ENCODE measurements around the gene DGCR8. TPM values are rescaled to one million over a fixed set of nuclear protein-coding genes. Genes with fewer than 3 reads are reported as not detected.
A peak's percentile ranks its signal among the peaks of the same experiment; 100 is the strongest.

Gene DGCR8
- total RNA-seq, 2 experiments from 2014 or later = 29.8 to 36.5 TPM

DNA sequence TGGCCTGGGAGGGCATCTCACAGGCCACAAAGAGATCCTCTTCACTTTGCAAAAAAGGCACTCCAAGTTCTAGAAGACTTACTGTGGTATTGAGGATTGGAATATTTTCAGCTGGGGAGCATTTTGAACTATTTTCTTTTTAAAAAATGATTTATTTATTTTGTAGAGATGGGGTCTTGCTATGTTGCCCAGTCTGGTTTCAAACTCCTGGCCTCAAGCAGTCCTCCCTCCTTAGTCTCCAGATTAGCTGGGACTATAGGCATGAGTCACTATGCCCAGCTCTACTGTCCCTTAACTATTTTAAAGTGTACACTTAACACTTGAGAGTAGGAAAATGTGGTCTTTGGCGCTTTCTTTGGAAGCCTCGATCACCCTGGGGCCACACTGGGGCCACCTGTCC, 24.9 kb upstream of the DGCR8 start:
- Mint-ChIP-seq H3K4me3 (no peak overlapping the region), H3K27me3 (ENCODE audit: low read depth) (no peaks in the 10 kb centered on the region), H3K9me3 (no peaks in the 10 kb centered on the region), H3K4me1 (ENCODE audit: low read depth) (no peaks in the 10 kb centered on the region), H3K36me3 (ENCODE audit: low read depth) (peaks cover 7% of the 10 kb centered on the region), H3K27ac (no peak overlapping the region)
- CTCF ChIA-PET = interaction anchor here (0.8 kb wide), 1 partner anchor 11 kb away, joined by 3 read pairs; no protein-coding TSS in a partner anchor
- no peak for DNase-seq
- intact Hi-C loops (cut with micrococcal nuclease) = no loop called here

DNA sequence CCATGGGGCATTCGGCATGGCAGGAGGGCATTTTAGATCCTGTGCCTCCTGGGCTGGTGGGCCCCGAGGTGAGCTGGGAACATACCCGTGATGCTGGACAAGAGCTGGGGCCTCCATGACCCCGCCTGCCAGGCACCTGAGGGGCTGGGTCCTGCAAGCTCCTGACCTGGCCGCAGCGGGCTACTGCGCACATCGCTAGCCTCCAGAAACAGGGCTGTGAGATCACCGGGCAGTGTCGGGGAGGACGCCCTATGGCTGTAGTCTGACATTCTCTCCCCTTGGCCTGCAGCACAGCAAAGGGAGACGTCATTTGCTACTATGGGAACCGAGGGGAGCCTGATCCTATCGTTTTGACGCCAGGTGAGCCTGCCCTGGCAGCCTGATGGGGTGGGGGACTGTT, 24.4 kb upstream of the DGCR8 start:
- intact Hi-C loops (cut with micrococcal nuclease) = no loop called here
- Mint-ChIP-seq H3K27ac (no peak overlapping the region), H3K9me3 (no peaks in the 10 kb centered on the region), H3K4me1 (ENCODE audit: low read depth) (no peaks in the 10 kb centered on the region), H3K27me3 (ENCODE audit: low read depth) (no peaks in the 10 kb centered on the region), H3K4me3 (no peak overlapping the region), H3K36me3 (ENCODE audit: low read depth) (peaks cover 9% of the 10 kb centered on the region)
- DNase-seq = no peak
- CTCF ChIA-PET = interaction anchor here (0.8 kb wide), 1 partner anchor 11 kb away, joined by 3 read pairs; no protein-coding TSS in a partner anchor

DNA sequence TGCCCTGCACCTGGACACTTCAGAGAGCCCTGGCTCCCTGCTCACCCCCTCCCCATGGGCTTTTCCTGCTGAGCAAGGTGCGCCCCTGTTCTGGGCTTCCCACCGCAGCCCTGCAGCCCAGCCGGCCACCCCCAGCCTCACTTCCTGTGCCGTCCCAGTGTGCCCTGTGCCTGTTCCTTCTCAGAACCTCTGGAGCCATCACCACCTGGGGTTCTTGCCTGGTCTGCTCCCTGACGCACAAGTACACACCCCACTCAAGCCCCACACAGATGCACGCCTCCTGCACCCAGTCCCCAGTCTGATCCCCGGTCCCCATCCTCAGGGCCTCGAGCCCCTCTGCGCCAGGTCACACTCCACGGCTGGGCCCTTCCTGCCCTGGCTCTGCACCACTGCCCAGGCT, 23.9 kb upstream of the DGCR8 start:
- Mint-ChIP-seq H3K36me3 (ENCODE audit: low read depth) (peaks cover 9% of the 10 kb centered on the region), H3K27ac (no peak overlapping the region), H3K4me1 (ENCODE audit: low read depth) (no peaks in the 10 kb centered on the region), H3K9me3 (no peaks in the 10 kb centered on the region), H3K27me3 (ENCODE audit: low read depth) (no peaks in the 10 kb centered on the region), H3K4me3 (no peak overlapping the region)
- intact Hi-C loops (cut with micrococcal nuclease) = no loop called here
- no peak for DNase-seq
- CTCF ChIA-PET = no interaction called here

DNA sequence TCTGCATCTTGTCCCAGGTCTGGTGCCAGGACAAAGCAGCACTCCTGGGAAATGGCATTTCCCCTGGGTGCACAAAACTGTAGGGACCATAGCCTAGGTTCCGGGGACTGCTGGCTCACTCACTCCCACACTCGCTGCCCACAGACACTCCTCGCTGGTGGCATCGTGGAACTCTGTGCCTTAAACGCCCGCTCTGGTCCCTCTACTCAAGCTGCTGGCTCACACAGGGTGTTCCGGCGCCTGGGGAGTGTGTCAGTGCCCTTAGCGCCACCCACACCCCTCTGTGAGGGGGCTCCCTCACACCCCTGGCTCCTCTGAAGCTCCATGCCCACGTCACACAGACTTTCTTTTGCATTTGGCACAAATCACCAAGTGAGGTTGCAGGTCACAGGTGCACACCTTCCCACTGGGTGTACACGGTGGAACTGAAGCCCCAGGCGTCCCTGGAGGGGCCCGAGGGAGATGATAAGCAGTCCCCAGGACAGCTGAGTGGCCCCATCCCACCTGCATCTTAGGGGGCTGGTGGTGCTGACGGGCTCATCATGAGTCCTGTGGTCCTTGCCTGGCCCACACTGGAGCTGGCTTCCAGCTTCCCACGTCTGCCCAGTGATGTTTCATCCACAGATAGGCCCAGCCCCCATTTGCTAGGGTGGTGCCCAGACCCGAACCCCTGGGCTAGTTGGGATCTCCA, 23.2 kb upstream of the DGCR8 start:
- no peak overlapping the region for H3K4me3 Mint-ChIP-seq
- H3K27ac Mint-ChIP-seq = no peak overlapping the region
- intact Hi-C loops (cut with micrococcal nuclease) = no loop called here
- CTCF ChIA-PET = no interaction called here
- DNase-seq = no peak
- no peaks in the 10 kb centered on the region for H3K4me1 Mint-ChIP-seq (ENCODE audit: low read depth)
- H3K36me3 Mint-ChIP-seq (ENCODE audit: low read depth) = peaks cover 9% of the 10 kb centered on the region
- no peaks in the 10 kb centered on the region for H3K9me3 Mint-ChIP-seq
- H3K27me3 Mint-ChIP-seq (ENCODE audit: low read depth) = no peaks in the 10 kb centered on the region

DNA sequence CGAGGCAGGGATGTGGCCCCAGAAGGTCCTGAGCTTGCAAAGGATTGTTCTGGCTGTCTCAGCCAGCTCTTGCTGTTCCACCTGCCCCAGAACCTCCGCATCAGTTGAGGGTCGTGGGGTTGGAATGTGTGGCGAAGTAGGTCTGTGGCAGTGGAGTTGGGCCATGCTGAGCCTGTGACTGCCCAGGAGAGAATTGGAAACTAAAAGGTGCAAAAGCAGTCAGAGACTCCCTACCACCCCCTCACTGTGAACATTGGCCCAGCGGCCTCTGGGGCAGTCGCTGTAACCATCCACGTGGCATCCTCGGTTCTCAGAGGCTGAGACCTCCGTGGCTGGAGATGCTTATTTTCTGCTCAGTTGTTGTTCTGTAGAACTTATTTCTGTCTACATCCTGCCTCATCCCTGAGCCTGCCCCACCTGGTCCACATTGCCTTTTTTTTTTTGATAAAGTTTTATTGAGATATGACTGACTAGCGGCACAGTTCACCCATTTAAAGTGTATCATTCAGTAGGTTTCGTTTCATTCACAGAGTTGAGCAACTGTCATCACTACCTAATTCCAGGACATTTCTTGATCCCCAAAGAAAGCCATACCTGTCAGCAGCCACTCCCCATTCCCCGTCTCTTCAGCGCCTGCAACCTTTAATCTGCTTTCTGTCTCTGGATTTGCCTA, 22.3 kb upstream of the DGCR8 start:
- intact Hi-C loops (cut with micrococcal nuclease) = no loop called here
- Mint-ChIP-seq H3K27me3 (ENCODE audit: low read depth) (no peaks in the 10 kb centered on the region), H3K4me1 (ENCODE audit: low read depth) (no peaks in the 10 kb centered on the region), H3K27ac (no peak overlapping the region), H3K4me3 (no peak overlapping the region), H3K36me3 (ENCODE audit: low read depth) (peaks cover 6% of the 10 kb centered on the region), H3K9me3 (no peaks in the 10 kb centered on the region)
- CTCF ChIA-PET = no interaction called here
- no peak for DNase-seq

DNA sequence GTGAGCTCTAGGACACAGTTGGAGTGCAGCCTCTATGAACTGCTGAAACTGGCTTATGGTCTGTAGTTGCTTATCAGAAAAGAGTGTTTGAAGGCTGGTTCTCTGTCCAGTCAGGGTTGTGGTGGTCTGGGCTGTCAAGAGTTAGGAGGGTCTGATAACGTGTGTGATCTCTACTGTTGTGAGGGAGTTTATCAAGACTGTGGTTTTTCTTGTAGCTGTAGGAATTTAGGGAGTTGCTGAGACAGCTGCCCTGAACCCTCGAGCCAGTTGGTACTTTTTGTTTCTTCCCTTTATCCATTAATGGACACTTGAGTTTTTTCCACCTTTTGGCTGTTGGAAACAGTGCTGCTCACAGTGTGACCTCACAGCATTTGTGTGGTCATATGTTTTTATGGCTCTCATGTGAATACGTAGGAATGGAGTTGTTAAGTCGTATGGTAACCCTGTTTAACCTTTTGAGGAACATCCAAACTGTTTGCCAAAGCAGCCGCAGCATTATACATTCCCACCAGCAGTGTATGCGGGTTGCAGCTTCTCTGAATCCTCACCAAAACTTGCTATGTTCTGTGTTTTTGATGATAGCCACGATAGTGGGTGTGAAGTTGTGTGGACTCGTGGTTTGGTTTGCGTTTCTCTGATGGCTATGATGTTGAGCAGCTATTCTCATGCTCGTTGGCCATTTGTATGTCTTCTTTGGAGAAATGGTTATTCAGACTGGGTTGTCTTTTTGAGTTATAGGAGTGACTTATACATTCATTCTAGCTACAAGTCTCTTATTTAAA, 20.9 kb upstream of the DGCR8 start:
- Mint-ChIP-seq H3K9me3 (no peaks in the 10 kb centered on the region), H3K36me3 (ENCODE audit: low read depth) (peaks cover 3% of the 10 kb centered on the region), H3K27ac (no peak overlapping the region)

DNA sequence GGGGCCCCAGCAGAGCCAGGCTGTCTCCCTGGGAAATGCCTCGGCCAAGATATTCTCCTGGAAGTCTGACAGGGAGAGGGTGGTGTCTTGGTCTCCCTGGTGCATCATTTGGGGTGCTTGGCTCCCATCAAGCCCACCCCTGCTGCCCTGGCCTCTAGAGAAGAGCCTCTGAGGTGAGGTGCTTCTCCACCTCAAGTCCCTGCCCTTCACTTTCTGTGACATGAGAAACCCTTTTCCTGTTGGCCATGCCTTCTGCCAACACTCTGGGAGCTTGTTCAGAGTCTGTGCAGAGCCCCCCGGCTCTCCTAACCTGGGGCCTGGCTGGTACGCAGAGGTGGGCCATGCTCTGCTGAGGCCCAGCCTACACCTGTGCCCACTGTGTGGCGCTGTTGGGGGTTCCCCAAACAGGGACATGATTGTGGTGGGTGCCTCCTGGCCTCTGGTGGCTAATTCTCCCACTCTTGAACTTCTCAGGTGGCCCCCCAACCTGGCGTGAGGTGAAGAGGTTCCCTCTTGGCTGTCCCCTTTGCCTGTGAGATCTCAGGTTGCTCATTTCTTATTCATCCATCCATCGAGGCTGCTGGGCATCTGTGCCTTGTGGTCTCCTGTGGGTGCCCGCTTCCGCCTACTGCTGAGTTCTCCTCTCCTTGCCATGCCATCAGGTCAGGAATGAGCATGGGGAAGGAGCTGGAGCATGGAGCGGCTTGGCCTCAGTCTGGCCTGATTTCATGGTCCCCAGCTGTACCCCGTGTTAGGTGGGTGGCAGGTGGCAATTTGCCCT, 19.2 kb upstream of the DGCR8 start:
- CTCF ChIA-PET = interaction anchor here (1.2 kb wide), 1 partner anchor 68 kb away, joined by 3 read pairs; no protein-coding TSS in a partner anchor
- Mint-ChIP-seq H3K27ac (no peak overlapping the region), H3K36me3 (ENCODE audit: low read depth) (peaks cover 2% of the 10 kb centered on the region), H3K27me3 (ENCODE audit: low read depth) (no peaks in the 10 kb centered on the region), H3K9me3 (no peaks in the 10 kb centered on the region), H3K4me1 (ENCODE audit: low read depth) (no peaks in the 10 kb centered on the region), H3K4me3 (no peak overlapping the region)
- intact Hi-C loops (cut with micrococcal nuclease) = no loop called here
- no peak for DNase-seq

More for the DNA sequence above, 20.9 kb upstream of the DGCR8 start:
- no peak overlapping the region for H3K4me3 Mint-ChIP-seq
- CTCF ChIA-PET = interaction anchor here (0.6 to 0.7 kb wide), 4 partner anchors 17 to 785 kb away, joined by 3 to 5 read pairs (median 3); no protein-coding TSS in a partner anchor
- intact Hi-C loops (cut with micrococcal nuclease) = no loop called here
- no peaks in the 10 kb centered on the region for H3K27me3 Mint-ChIP-seq (ENCODE audit: low read depth)
- H3K4me1 Mint-ChIP-seq (ENCODE audit: low read depth) = no peaks in the 10 kb centered on the region
- no peak for DNase-seq

DNA sequence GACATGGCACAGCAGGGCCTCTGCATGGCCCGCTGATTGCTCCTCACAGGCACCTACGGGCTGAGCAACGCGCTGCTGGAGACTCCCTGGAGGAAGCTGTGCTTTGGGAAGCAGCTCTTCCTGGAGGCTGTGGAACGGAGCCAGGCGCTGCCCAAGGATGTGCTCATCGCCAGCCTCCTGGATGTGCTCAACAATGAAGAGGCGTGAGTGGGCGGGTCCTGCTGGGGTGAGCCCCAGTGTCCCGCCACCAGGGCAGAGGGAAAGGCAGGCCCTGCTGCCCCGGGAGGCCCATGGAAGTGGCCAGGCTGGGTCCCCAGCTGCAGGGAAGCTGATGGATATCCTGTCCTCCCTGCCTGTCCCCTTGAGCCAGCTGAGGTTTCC, 18.6 kb upstream of the DGCR8 start:
- CTCF ChIA-PET = interaction anchor here (1.2 kb wide), 1 partner anchor 68 kb away, joined by 3 read pairs; no protein-coding TSS in a partner anchor
- Mint-ChIP-seq H3K27me3 (ENCODE audit: low read depth) (no peaks in the 10 kb centered on the region), H3K4me3 (no peak overlapping the region), H3K4me1 (ENCODE audit: low read depth) (no peaks in the 10 kb centered on the region), H3K36me3 (ENCODE audit: low read depth) (peaks cover 2% of the 10 kb centered on the region), H3K27ac (no peak overlapping the region), H3K9me3 (no peaks in the 10 kb centered on the region)
- no peak for DNase-seq
- intact Hi-C loops (cut with micrococcal nuclease) = no loop called here

DNA sequence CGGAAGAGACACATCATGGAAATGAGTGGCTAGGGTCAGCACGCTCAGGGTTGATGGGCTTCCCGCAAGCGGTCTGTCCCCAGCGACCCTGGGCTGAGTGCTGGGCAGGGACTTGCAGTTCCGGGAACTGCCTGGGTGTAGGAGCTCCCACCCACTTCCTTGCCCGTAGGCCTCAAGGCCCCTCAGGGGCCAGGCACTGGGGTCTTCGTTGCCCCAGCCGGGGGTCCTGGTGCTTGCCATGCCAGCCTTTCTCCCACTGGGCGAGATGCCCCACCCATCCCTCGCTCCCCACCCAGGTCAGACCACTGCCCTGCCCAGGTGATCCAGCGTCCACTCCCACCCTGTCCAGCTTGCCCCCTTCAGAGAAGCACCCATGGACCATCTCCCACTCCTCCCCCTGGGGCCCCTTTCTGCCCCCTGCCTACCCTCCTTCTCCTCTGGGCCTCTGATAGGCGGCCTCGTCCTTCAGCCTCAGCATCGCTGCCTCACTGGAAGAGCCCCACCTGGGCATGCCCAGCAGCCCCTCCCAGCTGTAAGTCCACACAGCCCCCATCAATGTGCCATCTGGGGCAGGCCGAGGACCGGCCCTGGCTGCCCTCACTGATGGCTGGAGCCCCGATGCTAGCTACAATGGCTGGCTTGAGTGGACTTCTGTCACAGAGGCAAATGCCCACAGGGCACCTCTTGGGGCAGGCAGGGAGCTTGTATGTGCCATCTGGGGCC, 17.8 kb upstream of the DGCR8 start:
- CTCF ChIA-PET = no interaction called here
- H3K36me3 Mint-ChIP-seq (ENCODE audit: low read depth) = peaks cover 2% of the 10 kb centered on the region
- no peaks in the 10 kb centered on the region for H3K4me1 Mint-ChIP-seq (ENCODE audit: low read depth)
- no peaks in the 10 kb centered on the region for H3K9me3 Mint-ChIP-seq
- no peak for DNase-seq
- no peak overlapping the region for H3K27ac Mint-ChIP-seq
- intact Hi-C loops (cut with micrococcal nuclease) = no loop called here
- no peak overlapping the region for H3K4me3 Mint-ChIP-seq
- no peaks in the 10 kb centered on the region for H3K27me3 Mint-ChIP-seq (ENCODE audit: low read depth)

DNA sequence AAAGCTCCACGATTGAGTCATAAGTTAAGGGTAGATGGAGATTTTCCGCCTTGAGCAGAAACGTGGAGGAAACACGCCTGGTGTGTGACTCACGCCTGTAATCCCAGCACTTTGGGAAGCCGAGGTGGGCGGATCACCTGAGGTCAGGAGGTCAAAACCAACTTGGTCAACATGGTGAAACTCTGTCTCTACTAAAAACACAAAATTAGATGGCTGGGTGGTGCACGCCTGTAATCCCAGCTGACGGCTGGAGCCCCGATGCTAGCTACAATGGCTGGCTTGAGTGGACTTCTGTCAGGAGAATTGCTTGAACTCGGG, 17.3 kb upstream of the DGCR8 start:
- Mint-ChIP-seq H3K27me3 (ENCODE audit: low read depth) (no peaks in the 10 kb centered on the region), H3K4me3 (no peak overlapping the region), H3K4me1 (ENCODE audit: low read depth) (no peaks in the 10 kb centered on the region), H3K27ac (peak overlapping the region; percentile 26), H3K36me3 (ENCODE audit: low read depth) (peaks cover 2% of the 10 kb centered on the region), H3K9me3 (no peaks in the 10 kb centered on the region)
- intact Hi-C loops (cut with micrococcal nuclease) = no loop called here
- DNase-seq = no peak
- CTCF ChIA-PET = no interaction called here

DNA sequence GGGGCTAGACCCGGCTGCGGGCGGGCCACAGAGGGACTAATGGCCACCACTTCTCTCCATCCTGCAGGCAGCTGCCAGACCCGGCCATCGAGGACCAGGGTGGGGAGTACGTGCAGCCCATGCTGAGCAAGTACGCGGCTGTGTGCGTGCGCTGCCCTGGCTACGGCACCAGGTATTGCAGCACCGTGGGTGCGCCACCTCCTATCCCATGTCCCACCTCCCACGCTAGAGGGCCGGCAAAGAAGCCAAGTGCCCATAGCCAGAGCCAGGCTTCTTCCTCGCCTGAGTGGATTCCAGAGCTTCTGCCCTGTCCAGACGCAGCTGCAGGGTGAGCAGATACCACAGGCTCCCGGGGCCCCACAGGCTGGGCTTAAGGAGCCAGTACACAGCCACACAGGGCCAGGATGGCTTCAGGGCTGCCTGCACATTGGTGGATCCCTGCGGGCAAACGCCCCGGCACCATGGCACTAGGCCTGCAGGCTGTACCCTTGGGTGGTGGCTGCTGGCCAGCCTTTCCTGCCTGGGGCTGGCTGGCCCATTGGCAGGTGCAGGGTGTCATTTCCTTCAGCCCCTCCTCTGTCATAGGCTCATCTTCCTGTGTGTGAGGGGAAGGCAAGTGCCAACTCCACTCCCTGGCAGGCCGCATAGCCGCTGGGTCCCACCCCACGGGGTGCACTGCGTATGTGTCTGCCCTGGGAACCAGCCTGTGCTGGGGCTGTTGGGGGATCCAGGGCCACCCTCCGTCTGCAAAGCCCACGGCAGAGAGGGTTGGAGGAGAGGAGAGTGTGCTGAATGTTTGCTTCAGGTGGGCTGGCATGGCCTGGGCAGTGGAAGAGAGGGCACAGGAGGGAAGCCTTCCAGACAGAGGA, 16.5 kb upstream of the DGCR8 start:
- Mint-ChIP-seq H3K4me1 (ENCODE audit: low read depth) (no peaks in the 10 kb centered on the region), H3K36me3 (ENCODE audit: low read depth) (peaks cover 2% of the 10 kb centered on the region), H3K27ac (no peak overlapping the region), H3K4me3 (no peak overlapping the region), H3K27me3 (ENCODE audit: low read depth) (no peaks in the 10 kb centered on the region), H3K9me3 (no peaks in the 10 kb centered on the region)
- no peak for DNase-seq
- CTCF ChIA-PET = no interaction called here
- intact Hi-C loops (cut with micrococcal nuclease) = no loop called here
